Hepatocyte (in vitro differentiated cells): Measurements from ENCODE around the gene DDIAS.
"Not testable (repeated sequence)": the region's sequence is repeated elsewhere in the genome, so short reads cannot be mapped to it uniquely, and the experiment has no call there.

ENCODE experiments used
- CTCF ChIP-seq: fragments of 200-600 bp; sonication (generic); IDR thresholded peaks from 2 replicates; pipeline ENCODE4 v1.5.1; 2016; ENCODE audit warnings: antibody characterized with exemption, mild to moderate bottlenecking; ENCODE audit not compliant: poor library complexity
- EZH2 ChIP-seq: fragments of 200-600 bp; sonication (generic); IDR thresholded peaks from 2 replicates; pipeline ENCODE4 v1.6.1; 2016; ENCODE audit warnings: antibody characterized with exemption, mild to moderate bottlenecking, borderline replicate concordance
- EZH2phosphoT487 ChIP-seq: fragments of 200-600 bp; sonication (generic); IDR thresholded peaks from one replicate; pipeline ENCODE4 v1.6.1; 2018; ENCODE audit warnings: antibody characterized with exemption, mild to moderate bottlenecking, low read depth, moderate library complexity; ENCODE audit not compliant: unreplicated experiment, severe bottlenecking

GRCh38 chr11:82945041-82945440 is 43.5 kb downstream of the DDIAS start:
- not testable (repeated sequence) for TF ChIP-seq CTCF, EZH2, EZH2phosphoT487
